ENCODE data around the gene TTLL1. TPM values are rescaled to one million over a fixed set of nuclear protein-coding genes. Genes with fewer than 3 reads are reported as not detected.
A peak's percentile ranks its signal among the peaks of the same experiment; 100 is the strongest.

The TTLL1 gene
- total RNA-seq, 1 experiment from 2014 or later, result 4.6 TPM

DNA sequence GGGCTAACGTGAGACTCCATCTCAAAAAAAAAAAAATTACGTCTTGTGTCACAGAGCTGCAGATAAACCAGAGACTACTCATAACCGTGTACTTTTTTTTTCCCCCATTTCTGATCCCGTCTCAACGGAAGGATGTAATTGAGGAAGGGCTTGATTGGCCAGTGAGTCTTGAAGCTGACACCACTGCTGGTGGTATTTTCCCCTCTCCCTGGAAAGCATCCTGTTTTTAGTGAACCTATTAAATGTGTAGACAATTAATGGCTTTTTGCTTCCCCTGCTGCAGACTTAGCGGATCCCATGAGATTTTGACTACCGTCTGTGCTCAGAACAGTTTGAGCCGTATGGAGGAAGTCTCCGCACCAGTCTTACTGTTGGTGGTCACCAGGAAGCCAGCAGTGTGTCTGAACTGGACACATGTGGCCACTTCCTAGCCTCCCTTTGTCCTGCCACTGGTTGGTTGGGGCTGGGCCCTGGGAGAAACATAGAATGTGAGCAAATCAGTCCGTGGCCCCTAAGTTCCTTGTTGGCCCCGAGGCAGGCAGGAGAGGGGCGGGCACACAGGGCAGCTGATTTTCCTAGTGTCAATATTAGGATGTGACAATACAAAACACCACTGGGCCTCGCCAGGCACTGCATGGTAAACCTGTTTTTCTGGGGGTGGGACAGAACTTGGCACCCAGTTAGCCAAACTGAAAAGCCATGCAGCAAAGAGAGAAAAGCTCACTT is 24.5 kb upstream of the TTLL1 start:
- intact Hi-C loops (cut with micrococcal nuclease; ENCODE audit: unreplicated experiment) (no loop called here), in situ Hi-C loops (cut with HindIII; ENCODE audit: low pct_unique_long_range_greater_than_20kb, low sequenced_read_pairs) (no loop called here)
- POLR2A ChIA-PET, result no interaction called here
- TF ChIP-seq POLR2AphosphoS5 (IDR thresholded peaks at IDR 0.05; ENCODE audit: low read depth, low read length) (no peak), SIN3A (IDR thresholded peaks at IDR 0.05; ENCODE audit: borderline replicate concordance, insufficient read depth, low read depth, low read length) (no peak), TCF7L2 (IDR thresholded peaks at IDR 0.05; ENCODE audit: low read depth, low read length) (no peak)
- TF ChIP-seq, protein P1, sequence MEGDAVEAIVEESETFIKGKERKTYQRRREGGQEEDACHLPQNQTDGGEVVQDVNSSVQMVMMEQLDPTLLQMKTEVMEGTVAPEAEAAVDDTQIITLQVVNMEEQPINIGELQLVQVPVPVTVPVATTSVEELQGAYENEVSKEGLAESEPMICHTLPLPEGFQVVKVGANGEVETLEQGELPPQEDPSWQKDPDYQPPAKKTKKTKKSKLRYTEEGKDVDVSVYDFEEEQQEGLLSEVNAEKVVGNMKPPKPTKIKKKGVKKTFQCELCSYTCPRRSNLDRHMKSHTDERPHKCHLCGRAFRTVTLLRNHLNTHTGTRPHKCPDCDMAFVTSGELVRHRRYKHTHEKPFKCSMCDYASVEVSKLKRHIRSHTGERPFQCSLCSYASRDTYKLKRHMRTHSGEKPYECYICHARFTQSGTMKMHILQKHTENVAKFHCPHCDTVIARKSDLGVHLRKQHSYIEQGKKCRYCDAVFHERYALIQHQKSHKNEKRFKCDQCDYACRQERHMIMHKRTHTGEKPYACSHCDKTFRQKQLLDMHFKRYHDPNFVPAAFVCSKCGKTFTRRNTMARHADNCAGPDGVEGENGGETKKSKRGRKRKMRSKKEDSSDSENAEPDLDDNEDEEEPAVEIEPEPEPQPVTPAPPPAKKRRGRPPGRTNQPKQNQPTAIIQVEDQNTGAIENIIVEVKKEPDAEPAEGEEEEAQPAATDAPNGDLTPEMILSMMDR (IDR thresholded peaks at IDR 0.05), result no peak
- TF ChIP-seq, protein P2, sequence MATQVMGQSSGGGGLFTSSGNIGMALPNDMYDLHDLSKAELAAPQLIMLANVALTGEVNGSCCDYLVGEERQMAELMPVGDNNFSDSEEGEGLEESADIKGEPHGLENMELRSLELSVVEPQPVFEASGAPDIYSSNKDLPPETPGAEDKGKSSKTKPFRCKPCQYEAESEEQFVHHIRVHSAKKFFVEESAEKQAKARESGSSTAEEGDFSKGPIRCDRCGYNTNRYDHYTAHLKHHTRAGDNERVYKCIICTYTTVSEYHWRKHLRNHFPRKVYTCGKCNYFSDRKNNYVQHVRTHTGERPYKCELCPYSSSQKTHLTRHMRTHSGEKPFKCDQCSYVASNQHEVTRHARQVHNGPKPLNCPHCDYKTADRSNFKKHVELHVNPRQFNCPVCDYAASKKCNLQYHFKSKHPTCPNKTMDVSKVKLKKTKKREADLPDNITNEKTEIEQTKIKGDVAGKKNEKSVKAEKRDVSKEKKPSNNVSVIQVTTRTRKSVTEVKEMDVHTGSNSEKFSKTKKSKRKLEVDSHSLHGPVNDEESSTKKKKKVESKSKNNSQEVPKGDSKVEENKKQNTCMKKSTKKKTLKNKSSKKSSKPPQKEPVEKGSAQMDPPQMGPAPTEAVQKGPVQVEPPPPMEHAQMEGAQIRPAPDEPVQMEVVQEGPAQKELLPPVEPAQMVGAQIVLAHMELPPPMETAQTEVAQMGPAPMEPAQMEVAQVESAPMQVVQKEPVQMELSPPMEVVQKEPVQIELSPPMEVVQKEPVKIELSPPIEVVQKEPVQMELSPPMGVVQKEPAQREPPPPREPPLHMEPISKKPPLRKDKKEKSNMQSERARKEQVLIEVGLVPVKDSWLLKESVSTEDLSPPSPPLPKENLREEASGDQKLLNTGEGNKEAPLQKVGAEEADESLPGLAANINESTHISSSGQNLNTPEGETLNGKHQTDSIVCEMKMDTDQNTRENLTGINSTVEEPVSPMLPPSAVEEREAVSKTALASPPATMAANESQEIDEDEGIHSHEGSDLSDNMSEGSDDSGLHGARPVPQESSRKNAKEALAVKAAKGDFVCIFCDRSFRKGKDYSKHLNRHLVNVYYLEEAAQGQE (IDR thresholded peaks at IDR 0.05; ENCODE audit: insufficient read depth in 1 of 2, low read depth in 2 of 2, low read length in 1 of 2), result no peak
- no TSS peak for BruUV-seq (replicated peaks)
- CTCF ChIA-PET, result interaction anchor here (0.6 kb wide), 1 partner anchor 22 kb away, joined by 9 read pairs; no protein-coding TSS in a partner anchor
- Histone ChIP-seq H3K9me3 (ENCODE audit: control insufficient read depth, insufficient read depth, low read depth, low read length) (no peaks in the 10 kb centered on the region), H3K4me1 (ENCODE audit: control insufficient read depth, insufficient read depth, low read length) (no peaks in the 10 kb centered on the region), H3K4me3 (ENCODE audit: low read depth in 2 of 2, low read length in 2 of 2) (no peak overlapping the region), H3K27me3 (ENCODE audit: control insufficient read depth, insufficient read depth, low read length) (peaks cover 2% of the 10 kb centered on the region; the same call in 1 of the 2 replicates), H3K27ac (ENCODE audit: low read length) (no peak overlapping the region), H3K36me3 (ENCODE audit: control insufficient read depth, insufficient read depth, low read length) (no peaks in the 10 kb centered on the region)
- DNase-seq (ENCODE audit: low read depth, low spot score) (no peak), ATAC-seq (no peak)

- peaks cover 2% of the 10 kb centered on the region; the same call in 1 of the 2 replicates for H3K27me3 ChIP-seq (ENCODE audit: control insufficient read depth, insufficient read depth, low read length)
- H3K9me3 ChIP-seq (ENCODE audit: control insufficient read depth, insufficient read depth, low read depth, low read length), result no peaks in the 10 kb centered on the region
- peak overlapping the region; percentile 46 to 57 for H3K4me3 ChIP-seq (ENCODE audit: low read depth in 2 of 2, low read length in 2 of 2)
- no TSS peak for BruUV-seq (replicated peaks)
- peak; percentile 65 for ATAC-seq
- H3K36me3 ChIP-seq (ENCODE audit: control insufficient read depth, insufficient read depth, low read length), result no peaks in the 10 kb centered on the region
- TF ChIP-seq, protein P1 (IDR thresholded peaks at IDR 0.05), result no peak
- TF ChIP-seq, protein P2 (IDR thresholded peaks at IDR 0.05; ENCODE audit: insufficient read depth in 1 of 2, low read depth in 2 of 2, low read length in 1 of 2), result no peak
- TF ChIP-seq POLR2AphosphoS5 (IDR thresholded peaks at IDR 0.05; ENCODE audit: low read depth, low read length) (no peak), TCF7L2 (IDR thresholded peaks at IDR 0.05; ENCODE audit: low read depth, low read length) (no peak), SIN3A (IDR thresholded peaks at IDR 0.05; ENCODE audit: borderline replicate concordance, insufficient read depth, low read depth, low read length) (no peak)
- no peak for DNase-seq (ENCODE audit: low read depth, low spot score)
- intact Hi-C loops (cut with micrococcal nuclease; ENCODE audit: unreplicated experiment), result no loop called here
- POLR2A ChIA-PET, result interaction anchor here (0.7 kb wide), 1 partner anchor 35 kb away, joined by 4 read pairs; no protein-coding TSS in a partner anchor
- H3K27ac ChIP-seq (ENCODE audit: low read length), result no peak overlapping the region
- in situ Hi-C loops (cut with HindIII; ENCODE audit: low pct_unique_long_range_greater_than_20kb, low sequenced_read_pairs), result no loop called here
- H3K4me1 ChIP-seq (ENCODE audit: control insufficient read depth, insufficient read depth, low read length), result no peaks in the 10 kb centered on the region
- CTCF ChIA-PET, result no interaction called here
Measured at GRCh38 chr22:43110927-43111623, 21.9 kb upstream of the TTLL1 start.

Data from Panc1 (cell line).